ENCODE data around the gene WHRN.

GRCh38 chr9:114538241-114538640 is 33.0 kb upstream of the WHRN start:
- no peak for TF ChIP-seq ELF4 (IDR thresholded peaks at IDR 0.05)
- TF ChIP-seq CTBP1 (IDR thresholded peaks at IDR 0.05; ENCODE audit: borderline replicate concordance): no peak
- no peak for TF ChIP-seq FOXK2 (IDR thresholded peaks at IDR 0.05)
- no peak for TF ChIP-seq SUZ12 (IDR thresholded peaks at IDR 0.05)
- no peak for TF ChIP-seq BHLHE40 (IDR thresholded peaks at IDR 0.05; ENCODE audit: borderline replicate concordance)
- TF ChIP-seq FOXA1 (IDR thresholded peaks at IDR 0.05): no peak
- TF ChIP-seq L3MBTL2 (conservative IDR thresholded peaks at IDR 0.05): no peak
- no peak for TF ChIP-seq TARDBP (IDR thresholded peaks at IDR 0.05)
- no peak for TF ChIP-seq FOXM1 (IDR thresholded peaks at IDR 0.05; ENCODE audit: borderline replicate concordance)
- no peak for TF ChIP-seq HDGF (IDR thresholded peaks at IDR 0.05; ENCODE audit: borderline replicate concordance)
- no peak for TF ChIP-seq ARNT (IDR thresholded peaks at IDR 0.05)
- no peak for TF ChIP-seq SP1 (IDR thresholded peaks at IDR 0.05)
- TF ChIP-seq PKNOX1 (IDR thresholded peaks at IDR 0.05): no peak
- TF ChIP-seq ZNF384 (IDR thresholded peaks at IDR 0.05): no peak

Measured in HEK293T (cell line).